Gastroesophageal sphincter (tissue), 4 donors: Measurements from ENCODE around the gene MTCP1. TPM values are rescaled to one million over a fixed set of nuclear protein-coding genes. Genes with fewer than 3 reads are reported as not detected.
A peak's percentile ranks its signal among the peaks of the same experiment; 100 is the strongest.

ENCODE experiments used
- ATAC-seq: fragments of 150-250 bp; one replicate; pipeline ENCODE4 v1.9.1; 2016; ENCODE audit warnings: mild to moderate bottlenecking, moderate library complexity
- H3K27ac ChIP-seq, 4 donors: fragments of 200-600 bp; sonication (generic) in 3 of 4; 1 replicate in 3 of 4; 2 replicates in 1 of 4; pipeline ENCODE4 v1.5.1; 2016 to 2019
- H3K27me3 ChIP-seq: fragments of 200-600 bp; sonication (generic); one replicate; pipeline ENCODE4 v1.5.1; 2019
- H3K36me3 ChIP-seq, 2 donors: fragments of 200-600 bp; sonication (generic); one replicate each; pipeline ENCODE4 v1.5.1; 2019; ENCODE audit warnings: control low read depth in 1 of 2
- H3K4me1 ChIP-seq, 3 donors: fragments of 200-600 bp; sonication (generic); 1 replicate in 2 of 3; 2 replicates in 1 of 3; pipeline ENCODE4 v1.5.1; 2016 to 2019; ENCODE audit warnings: control low read depth in 2 of 3
- H3K4me3 ChIP-seq, 2 donors: fragments of 200-600 bp; sonication (generic); one replicate each; pipeline ENCODE4 v1.5.1; 2019; ENCODE audit warnings: mild to moderate bottlenecking in 1 of 2, moderate library complexity in 1 of 2
- H3K9me3 ChIP-seq, 3 donors: fragments of 200-600 bp; sonication (generic); one replicate each; pipeline ENCODE4 v1.5.1; 2017 to 2019; ENCODE audit warnings: control low read depth in 2 of 3
- EP300 ChIP-seq: sonication (generic); formaldehyde crosslinking; IDR thresholded peaks from one replicate; pipeline ENCODE4 v1.6.1; 2017; ENCODE audit warnings: antibody characterized with exemption, mild to moderate bottlenecking
- POLR2A ChIP-seq, 2 donors: fragments of 450-650 bp; IDR thresholded peaks; one replicate each; pipeline ENCODE4 v1.6.1; 2017; ENCODE audit warnings: antibody characterized with exemption in 2 of 2, mild to moderate bottlenecking in 2 of 2, moderate library complexity in 1 of 2
- POLR2AphosphoS5 ChIP-seq: sonication (generic); formaldehyde crosslinking; IDR thresholded peaks from one replicate; pipeline ENCODE4 v1.6.1; 2017; ENCODE audit warnings: antibody characterized with exemption
- WGBS, 2 donors: methylation state at CpG; one replicate each; pipeline ENCODE4 v1.1.5; 2018; ENCODE audit warnings: low coverage in 1 of 2; 5-methylcytosine and 5-hydroxymethylcytosine counted together
- total RNA-seq, 4 donors: library from RNA; depleted of rRNA; stranded (reverse); fragments of >200 nt; gene quantifications; one replicate each; pipeline ENCODE4 v1.1.0, GENCODE V29; 2016
- TF ChIP-seq, protein P1 (sequence below), 4 experiments: fragments of 200-600 bp in 2 of 4; fragments of 450-650 bp in 2 of 4; sonication (generic) in 1 of 4; IDR thresholded peaks; one replicate each; pipeline ENCODE4 v1.5.1; 2017 to 2019; ENCODE audit warnings: antibody characterized with exemption in 4 of 4, mild to moderate bottlenecking in 2 of 4, moderate library complexity in 2 of 4

The MTCP1 gene
- total RNA-seq, 4 donors from 2014 or later, result 1.4 to 4.0 (median 1.9) TPM

DNA sequence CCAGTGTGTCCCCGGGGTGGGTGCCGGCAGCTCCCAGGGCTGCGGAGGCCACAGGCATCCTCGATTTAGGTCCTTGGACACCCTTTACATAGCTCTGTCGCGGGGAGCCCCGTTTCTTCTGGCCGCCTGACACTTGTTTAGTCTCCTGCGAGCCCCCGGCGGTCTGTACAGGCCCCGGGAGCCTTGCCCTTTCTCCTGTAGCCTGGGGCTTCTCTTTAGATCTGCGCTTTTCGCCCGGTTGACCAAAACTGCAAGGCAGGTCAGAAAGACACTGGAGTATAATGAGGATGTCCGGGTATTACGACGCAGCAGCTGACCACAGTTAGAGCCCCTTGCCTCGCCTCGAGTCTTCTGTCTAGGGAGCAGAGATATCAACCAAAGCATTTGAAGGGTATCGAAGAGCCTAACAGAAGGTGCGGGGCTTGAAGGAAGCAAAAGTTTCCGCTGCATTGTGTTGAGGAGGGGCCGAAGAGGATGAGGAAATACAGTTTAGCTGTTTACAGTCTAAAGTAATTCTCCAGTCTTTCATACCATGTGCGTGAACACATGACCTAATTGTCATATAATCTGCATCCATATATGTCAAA lies 851 bp upstream of the MTCP1 start:
- ATAC-seq, result no peak
- peak overlapping the region; percentile 64 to 81 for H3K4me3 ChIP-seq
- no peak for TF ChIP-seq POLR2AphosphoS5
- TF ChIP-seq, protein P1, sequence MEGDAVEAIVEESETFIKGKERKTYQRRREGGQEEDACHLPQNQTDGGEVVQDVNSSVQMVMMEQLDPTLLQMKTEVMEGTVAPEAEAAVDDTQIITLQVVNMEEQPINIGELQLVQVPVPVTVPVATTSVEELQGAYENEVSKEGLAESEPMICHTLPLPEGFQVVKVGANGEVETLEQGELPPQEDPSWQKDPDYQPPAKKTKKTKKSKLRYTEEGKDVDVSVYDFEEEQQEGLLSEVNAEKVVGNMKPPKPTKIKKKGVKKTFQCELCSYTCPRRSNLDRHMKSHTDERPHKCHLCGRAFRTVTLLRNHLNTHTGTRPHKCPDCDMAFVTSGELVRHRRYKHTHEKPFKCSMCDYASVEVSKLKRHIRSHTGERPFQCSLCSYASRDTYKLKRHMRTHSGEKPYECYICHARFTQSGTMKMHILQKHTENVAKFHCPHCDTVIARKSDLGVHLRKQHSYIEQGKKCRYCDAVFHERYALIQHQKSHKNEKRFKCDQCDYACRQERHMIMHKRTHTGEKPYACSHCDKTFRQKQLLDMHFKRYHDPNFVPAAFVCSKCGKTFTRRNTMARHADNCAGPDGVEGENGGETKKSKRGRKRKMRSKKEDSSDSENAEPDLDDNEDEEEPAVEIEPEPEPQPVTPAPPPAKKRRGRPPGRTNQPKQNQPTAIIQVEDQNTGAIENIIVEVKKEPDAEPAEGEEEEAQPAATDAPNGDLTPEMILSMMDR (IDR thresholded peaks at IDR 0.05), result no peak
- no peak for TF ChIP-seq POLR2A (IDR thresholded peaks at IDR 0.05)
- no peak for TF ChIP-seq EP300
- no peaks in the 10 kb centered on the region for H3K27me3 ChIP-seq
- H3K27ac ChIP-seq, result peak overlapping the region; percentile 72 to 91 (median 82)
- peaks cover 0 to 17% of the 10 kb centered on the region in 2 donors for H3K36me3 ChIP-seq
- H3K4me1 ChIP-seq, result peaks cover 0 to 48% (median 0%) of the 10 kb centered on the region in 3 donors
- H3K9me3 ChIP-seq, result no peaks in the 10 kb centered on the region
- 0 to 19% methylated on average over 2 to 8 of the region's 25 CpGs for WGBS, 2 donors

DNA sequence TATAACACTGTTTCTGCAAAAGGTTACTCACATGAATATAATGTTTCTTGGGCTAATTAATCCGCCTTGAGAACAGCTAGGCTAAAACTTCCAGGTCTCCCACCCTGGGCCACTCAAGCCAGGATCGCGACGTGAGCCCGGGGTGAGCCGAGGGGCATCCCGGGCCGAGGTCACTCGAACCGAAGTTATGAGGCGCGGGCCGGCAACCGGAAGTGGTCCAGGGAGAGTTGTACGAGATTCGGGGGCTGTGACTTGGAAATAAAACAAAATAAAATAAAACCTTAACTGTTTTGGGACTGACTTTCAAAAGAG lies 317 bp downstream of the MTCP1 start:
- TF ChIP-seq EP300, result no peak
- TF ChIP-seq POLR2AphosphoS5, result no peak
- TF ChIP-seq, protein P1 (IDR thresholded peaks at IDR 0.05), result no peak
- TF ChIP-seq POLR2A (IDR thresholded peaks at IDR 0.05), result no peak
- peaks cover 0 to 53% (median 0%) of the 10 kb centered on the region in 3 donors for H3K4me1 ChIP-seq
- H3K9me3 ChIP-seq, result no peaks in the 10 kb centered on the region
- ATAC-seq, result peak; percentile 19
- WGBS, 2 donors, result no CpG with 5 or more reads among the region's 16 CpGs
- no peaks in the 10 kb centered on the region for H3K27me3 ChIP-seq
- H3K4me3 ChIP-seq, result peak overlapping the region; percentile 64 to 99
- H3K36me3 ChIP-seq, result peaks cover 0 to 5% of the 10 kb centered on the region in 2 donors
- peak overlapping the region; percentile 74 to 99 (median 90) for H3K27ac ChIP-seq

DNA sequence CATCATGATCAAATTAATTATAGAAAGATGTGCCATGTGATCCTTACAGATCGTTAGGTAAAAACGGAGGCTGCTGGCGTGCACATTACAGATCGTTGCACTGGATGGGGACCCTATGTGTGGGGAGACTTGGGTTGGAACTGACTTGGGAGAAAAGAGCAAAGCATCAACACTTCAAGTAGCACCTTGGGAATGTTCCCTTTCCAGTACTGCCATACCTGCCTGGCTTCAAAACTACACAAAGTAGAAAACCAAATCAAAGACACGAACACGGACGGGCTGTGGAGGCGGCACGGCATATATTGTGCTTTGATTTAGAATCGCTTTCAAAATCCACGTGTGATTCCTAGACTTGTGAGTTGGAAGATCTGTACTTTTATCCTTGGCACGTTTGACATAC lies 898 bp downstream of the MTCP1 start:
- 4 to 38% methylated on average over 9 to 11 of the region's 12 CpGs for WGBS, 2 donors
- Histone ChIP-seq H3K36me3 (peaks cover 0 to 5% of the 10 kb centered on the region in 2 donors), H3K27ac (peak overlapping the region; percentile 74 to 99 (median 90)), H3K9me3 (no peaks in the 10 kb centered on the region), H3K4me1 (peaks cover 0 to 56% (median 0%) of the 10 kb centered on the region in 3 donors), H3K4me3 (peak overlapping the region; percentile 64 to 99), H3K27me3 (no peaks in the 10 kb centered on the region)
- no peak for ATAC-seq
- TF ChIP-seq, protein P1 (IDR thresholded peaks at IDR 0.05), result no peak
- no peak for TF ChIP-seq EP300
- TF ChIP-seq POLR2AphosphoS5, result no peak
- no peak for TF ChIP-seq POLR2A (IDR thresholded peaks at IDR 0.05)

DNA sequence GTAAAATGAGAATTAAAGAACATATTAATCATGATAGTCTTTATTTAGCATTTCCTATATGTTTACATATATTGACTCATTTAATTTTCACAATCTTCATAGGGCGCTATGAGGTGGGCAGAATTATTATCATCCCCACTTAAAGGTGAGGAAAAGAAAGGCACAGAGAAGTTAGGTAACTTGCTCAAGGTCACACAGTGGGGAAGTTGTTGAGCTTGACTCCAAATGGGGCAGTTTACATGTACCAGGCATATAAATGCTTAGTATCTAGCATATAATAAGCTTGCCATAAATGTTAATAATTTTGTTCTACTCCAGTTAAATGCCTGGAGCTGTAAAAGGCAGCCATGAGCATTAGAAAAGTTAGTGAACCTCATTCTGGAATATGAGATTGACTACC lies 1.5 kb downstream of the MTCP1 start:
- H3K9me3 ChIP-seq, result no peaks in the 10 kb centered on the region
- TF ChIP-seq POLR2AphosphoS5, result no peak
- no peak for TF ChIP-seq POLR2A (IDR thresholded peaks at IDR 0.05)
- TF ChIP-seq EP300, result no peak
- TF ChIP-seq, protein P1 (IDR thresholded peaks at IDR 0.05), result no peak
- no peak for ATAC-seq
- H3K36me3 ChIP-seq, result peaks cover 0 to 5% of the 10 kb centered on the region in 2 donors
- H3K27me3 ChIP-seq, result no peaks in the 10 kb centered on the region
- WGBS, 2 donors, result 60 to 100% methylated on average over 1 of the region's 1 CpG
- H3K27ac ChIP-seq, result peak overlapping the region in 1 of 4 donors; percentile 89
- peak overlapping the region; percentile 64 to 99 for H3K4me3 ChIP-seq
- H3K4me1 ChIP-seq, result peaks cover 0 to 60% (median 0%) of the 10 kb centered on the region in 3 donors

DNA sequence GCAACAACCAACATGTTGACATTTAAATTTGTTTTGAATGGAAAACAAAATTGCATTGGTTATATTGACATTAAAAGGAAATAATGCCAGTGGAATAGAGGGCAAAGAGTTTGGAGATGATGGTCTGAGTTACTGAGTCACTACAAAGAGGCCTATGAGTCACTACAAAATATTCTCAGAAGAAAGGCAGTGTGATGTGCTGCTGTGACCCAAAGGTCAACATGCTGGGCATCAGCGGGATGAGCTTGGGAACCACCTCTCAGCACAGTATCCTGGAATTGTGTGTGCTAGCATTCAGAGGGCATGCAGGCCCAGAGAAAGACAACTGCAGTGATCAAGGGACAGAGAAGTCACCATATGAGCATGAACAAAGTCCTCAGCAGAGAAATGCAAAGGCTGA lies 2.8 kb downstream of the MTCP1 start:
- 27 to 56% methylated on average over 1 of the region's 1 CpG for WGBS, 2 donors
- no peaks in the 10 kb centered on the region for H3K9me3 ChIP-seq
- H3K4me3 ChIP-seq, result no peak overlapping the region
- peaks cover 0 to 53% (median 0%) of the 10 kb centered on the region in 3 donors for H3K4me1 ChIP-seq
- ATAC-seq, result no peak
- H3K27me3 ChIP-seq, result no peaks in the 10 kb centered on the region
- no peak for TF ChIP-seq POLR2A (IDR thresholded peaks at IDR 0.05)
- TF ChIP-seq EP300, result no peak
- no peak for TF ChIP-seq POLR2AphosphoS5
- TF ChIP-seq, protein P1 (IDR thresholded peaks at IDR 0.05), result no peak
- no peaks in the 10 kb centered on the region for H3K36me3 ChIP-seq
- no peak overlapping the region for H3K27ac ChIP-seq
